A549 (cell line): ENCODE results near the gene SLC46A1. TPM values are rescaled to one million over a fixed set of nuclear protein-coding genes. Genes with fewer than 3 reads are reported as not detected.

Source experiments
- ATAC-seq, 2 experiments: fragments of 200-7000 bp in 1 of 2; fragments of >200 bp in 1 of 2; cut with Nextera tagmentation in 1 of 2; cut with Tn5 transposase in 1 of 2; 3 replicates each; pipeline versions ENCODE4 v1.8.0 to v1.9.1; 2018 to 2020; ENCODE audit warnings: mild to moderate bottlenecking in 1 of 2, moderate library complexity in 1 of 2
- CTCF ChIA-PET: fragments of 300-600 bp; sonication (Branson Sonifier 250); formaldehyde crosslinking; extraction: SDS; loops from one replicate; lab custom pipeline; 2021; ENCODE audit warnings: antibody characterized with exemption, inconsistent platforms; lab: Yijun Ruan, JAX
- POLR2A ChIA-PET: fragments of 350-600 bp; formaldehyde crosslinking; extraction: SDS; loops from one replicate; lab custom pipeline; 2021; ENCODE audit warnings: antibody characterized with exemption, inconsistent platforms; lab: Yijun Ruan, JAX
- DNase-seq, 2 experiments: peaks; one replicate each; pipeline versions ENCODE4 v3.0.0 to v3.0.0-alpha.2; 2011 to 2016; ENCODE audit warnings: low read depth in 1 of 2, low spot score in 1 of 2
- FAIRE-seq: peaks from 2 replicates; lab custom pipeline; 2011; peaks lifted over from hg19 to GRCh38; lab: Jason Lieb, UNC
- H3K27ac ChIP-seq, 2 experiments: fragments of >200 bp; sonication (Bioruptor Twin); formaldehyde crosslinking; 3 replicates each; pipeline ENCODE4 v1.5.1; 2016 to 2017
- H3K4me1 ChIP-seq: fragments of >200 bp; sonication (Bioruptor Twin); formaldehyde crosslinking; 3 replicates; pipeline ENCODE4 v1.6.1; 2016
- H3K4me2 ChIP-seq: fragments of >200 bp; sonication (Bioruptor Twin); formaldehyde crosslinking; 3 replicates; pipeline ENCODE4 v1.6.1; 2016
- H3K4me3 ChIP-seq: fragments of >200 bp; sonication (Bioruptor Twin); formaldehyde crosslinking; 3 replicates; pipeline ENCODE4 v1.5.1; 2016
- H3K9me3 ChIP-seq: fragments of >200 bp; sonication (Bioruptor Twin); formaldehyde crosslinking; 3 replicates; pipeline ENCODE4 v1.6.1; 2016
- ATOH8 ChIP-seq: fragments of 250-450 bp; sonication (Bioruptor Pico); IDR thresholded peaks from 2 replicates; pipeline ENCODE4 v1.5.0; 2020; ENCODE audit warnings: low read depth, mild to moderate bottlenecking, moderate library complexity
- CBX2 ChIP-seq: fragments of 200-600 bp; sonication (generic); IDR thresholded peaks from 2 replicates; pipeline ENCODE4 v1.6.1; 2016; ENCODE audit warnings: low read depth, mild to moderate bottlenecking, borderline replicate concordance
- CHD2 ChIP-seq: fragments of 150-350 bp; IDR thresholded peaks from 2 replicates; pipeline ENCODE4 v1.6.1; 2014; ENCODE audit warnings: low read length; ENCODE audit not compliant: partially characterized antibody
- CTCF ChIP-seq: fragments of >200 bp; sonication (Bioruptor Twin); formaldehyde crosslinking; IDR thresholded peaks from 3 replicates; pipeline ENCODE4 v1.5.1; 2016
- ELK1 ChIP-seq: fragments of 150-350 bp; IDR thresholded peaks from 2 replicates; pipeline ENCODE4 v1.6.1; 2014; ENCODE audit warnings: low read depth, mild to moderate bottlenecking, low read length
- EP300 ChIP-seq, 2 experiments: fragments of >200 bp; sonication (Bioruptor Twin); formaldehyde crosslinking; IDR thresholded peaks; 2 replicates in 1 of 2; 3 replicates in 1 of 2; pipeline ENCODE4 v1.6.1; 2016 to 2017
- FOXS1 ChIP-seq: fragments of 250-450 bp; sonication (Bioruptor Pico); IDR thresholded peaks from 2 replicates; pipeline ENCODE4 v1.5.0; 2020; ENCODE audit warnings: mild to moderate bottlenecking, moderate library complexity
- GATA3 ChIP-seq: IDR thresholded peaks from 2 replicates; pipeline ENCODE4 v1.6.1; 2012; ENCODE audit warnings: borderline replicate concordance
- HMGXB4 ChIP-seq: fragments of 250-450 bp; sonication (Bioruptor Pico); IDR thresholded peaks from 2 replicates; pipeline ENCODE4 v1.5.0; 2021; ENCODE audit warnings: mild to moderate bottlenecking, moderate library complexity, borderline replicate concordance
- HOXB5 ChIP-seq: fragments of 250-450 bp; sonication (Bioruptor Pico); IDR thresholded peaks from 2 replicates; pipeline ENCODE4 v1.5.0; 2020; ENCODE audit warnings: mild to moderate bottlenecking, moderate library complexity
- JUNB ChIP-seq: fragments of >200 bp; sonication (Bioruptor Twin); formaldehyde crosslinking; IDR thresholded peaks from 2 replicates; pipeline ENCODE4 v1.6.1; 2016
- NFE2L2 ChIP-seq: fragments of 150-350 bp; conservative IDR thresholded peaks from 2 replicates; pipeline ENCODE4 v1.6.1; 2014; ENCODE audit warnings: low read length
- PBX3 ChIP-seq: IDR thresholded peaks from 2 replicates; pipeline ENCODE4 v1.6.1; 2012
- POLR2AphosphoS2 ChIP-seq: conservative IDR thresholded peaks from 2 replicates; pipeline ENCODE4 v1.6.1; 2012; ENCODE audit warnings: low read length, improper control_type of control experiment, inconsistent platforms
- RCOR1 ChIP-seq: fragments of 150-350 bp; IDR thresholded peaks from 2 replicates; pipeline ENCODE4 v1.6.1; 2014; ENCODE audit warnings: antibody characterized with exemption, low read length, low read depth
- TFCP2L1 ChIP-seq: fragments of 250-450 bp; sonication (Bioruptor Pico); IDR thresholded peaks from 2 replicates; pipeline ENCODE4 v1.5.0; 2021; ENCODE audit warnings: mild to moderate bottlenecking
- ZC3H11A ChIP-seq: fragments of 450-650 bp; IDR thresholded peaks from 2 replicates; pipeline ENCODE4 v1.6.1; 2014; ENCODE audit warnings: antibody characterized with exemption, mild to moderate bottlenecking
- ZFP36 ChIP-seq: fragments of 450-650 bp; IDR thresholded peaks from 2 replicates; pipeline ENCODE4 v1.6.1; 2014; ENCODE audit warnings: borderline replicate concordance; ENCODE audit not compliant: partially characterized antibody
- ZNF302 ChIP-seq: fragments of 250-450 bp; sonication (Bioruptor Pico); IDR thresholded peaks from 2 replicates; pipeline ENCODE4 v1.9.0; 2021; ENCODE audit warnings: inconsistent platforms, mild to moderate bottlenecking, moderate library complexity
- WGBS: methylation state at CpG from one replicate; pipeline ENCODE4 v1.1.6; 2017; ENCODE audit errors: missing lambda C conversion rate; 5-methylcytosine and 5-hydroxymethylcytosine counted together
- polyA plus RNA-seq, 4 experiments: library from polyadenylated mRNA; depleted of rRNA in 3 of 4; stranded (reverse); fragments of >200 nt; fragmentation: RNase III in 1 of 4; extraction: RNeasy Plus Mini Kit Qiagen cat#74134 plus additional on column Dnase treatment in 1 of 4; gene quantifications; 2 replicates in 3 of 4; 3 replicates in 1 of 4; pipeline ENCODE4 v1.2.3, GENCODE V29; 2011 to 2017

Gene SLC46A1
- polyA plus RNA-seq, 2 of the 4 experiments (the other 2 are of a cell fraction) = 12.8 to 23.7 TPM

- ChIA-PET POLR2A (interaction anchor here (0.5 to 3.0 kb wide), 6 partner anchors 11 to 47 kb away, joined by 3 to 43 read pairs (median 5); partner anchors contain the start of genes IFT20, POLDIP2 and TNFAIP1), CTCF (interaction anchor here (1.0 to 5.5 kb wide), 7 partner anchors 8 to 139 kb away, joined by 3 to 27 read pairs (median 6); partner anchors contain the start of gene POLDIP2)
- ATAC-seq (peak in 1 of 2 experiments; percentile 3; a peak in 4 of 6 replicates), DNase-seq (no peak), FAIRE-seq (no peak)
- H3K27ac ChIP-seq = peak overlapping the region; percentile 83 to 87
- H3K9me3 ChIP-seq = no peaks in the 10 kb centered on the region
- H3K4me2 ChIP-seq = peak overlapping the region; percentile 81
- no peak for TF ChIP-seq ZFP36
- no peak for TF ChIP-seq TFCP2L1 (CRISPR knock-in tag)
- TF ChIP-seq HOXB5 (CRISPR knock-in tag) = no peak
- TF ChIP-seq CBX2 = no peak
- no peak for TF ChIP-seq ATOH8 (CRISPR knock-in tag)
- TF ChIP-seq ZC3H11A = no peak
- H3K4me1 ChIP-seq = peaks cover 30% of the 10 kb centered on the region
- no peak overlapping the region for H3K4me3 ChIP-seq
- WGBS = 75% methylated on average over 10 of the region's 10 CpGs
These were observed 36.4 kb downstream of the SLC46A1 start for GRCh38 chr17:28369684-28370034.

- H3K9me3 ChIP-seq = no peaks in the 10 kb centered on the region
- ChIA-PET CTCF (interaction anchor here (1.1 to 5.5 kb wide), 6 partner anchors 11 to 138 kb away, joined by 3 to 27 read pairs (median 6); partner anchors contain the start of gene POLDIP2), POLR2A (interaction anchor here (0.6 to 1.8 kb wide), 6 partner anchors 10 to 48 kb away, joined by 3 to 9 read pairs (median 4); partner anchors contain the start of gene POLDIP2)
- FAIRE-seq (no peak), ATAC-seq (no peak), DNase-seq (no peak)
- 95% methylated on average over 23 of the region's 23 CpGs for WGBS
- peak overlapping the region; percentile 83 to 87; a peak in 5 of 6 replicates for H3K27ac ChIP-seq
- no peak for TF ChIP-seq ZNF302 (CRISPR knock-in tag)
- no peak for TF ChIP-seq HOXB5 (CRISPR knock-in tag)
- no peak for TF ChIP-seq CHD2
- TF ChIP-seq ZFP36 = no peak
- TF ChIP-seq CTCF = no peak
- TF ChIP-seq GATA3 = no peak
- no peak for TF ChIP-seq NFE2L2
- no peak for TF ChIP-seq EP300 (IDR thresholded peaks at IDR 0.05)
- no peak for TF ChIP-seq HMGXB4 (CRISPR knock-in tag)
- no peak for TF ChIP-seq FOXS1 (CRISPR knock-in tag)
- TF ChIP-seq RCOR1 = no peak
- TF ChIP-seq ELK1 = no peak
- no peak for TF ChIP-seq JUNB
- TF ChIP-seq PBX3 = no peak
- no peak for TF ChIP-seq ATOH8 (CRISPR knock-in tag)
- no peak for TF ChIP-seq TFCP2L1 (CRISPR knock-in tag)
- TF ChIP-seq POLR2AphosphoS2 = no peak
- H3K4me1 ChIP-seq = peaks cover 30% of the 10 kb centered on the region
- peak overlapping the region; percentile 81; the same call in 2 of the 3 replicates for H3K4me2 ChIP-seq
- H3K4me3 ChIP-seq = no peak overlapping the region
These were observed 36.9 kb downstream of the SLC46A1 start for GRCh38 chr17:28368915-28369683.
